HG03060 (cell line): ENCODE data around the gene GLIPR1.
"Not testable (repeated sequence)": the region's sequence is repeated elsewhere in the genome, so short reads cannot be mapped to it uniquely, and the experiment has no call there.

Experiments used
- ATAC-seq: cut with Tn5 transposase; IDR thresholded peaks from one replicate; pipeline ENCODE4 v1.9.1; 2021; ENCODE audit warnings: low read depth, moderate number of reproducible peaks; ENCODE audit not compliant: unreplicated experiment

GLIPR1 gene

GRCh38 chr12:75471902-75472890 lies 8.4 kb upstream of the GLIPR1 start:
- no peak for ATAC-seq

GRCh38 chr12:75474116-75474515 lies 6.4 kb upstream of the GLIPR1 start:
- ATAC-seq = no peak

GRCh38 chr12:75476071-75476470 lies 4.5 kb upstream of the GLIPR1 start:
- ATAC-seq = no peak

- ATAC-seq = no peak
These were observed 3.4 kb upstream of the GLIPR1 start for GRCh38 chr12:75477137-75477536.

- ATAC-seq = peak; percentile 21
These were observed 2.3 kb upstream of the GLIPR1 start for GRCh38 chr12:75478116-75478794.

- no peak for ATAC-seq
These were observed 543 bp upstream of the GLIPR1 start for GRCh38 chr12:75479963-75480461.

- no peak for ATAC-seq
These were observed 604 bp downstream of the GLIPR1 start for GRCh38 chr12:75481013-75481705.

GRCh38 chr12:75481774-75482173 lies 1.2 kb downstream of the GLIPR1 start:
- no peak for ATAC-seq

- ATAC-seq = no peak
These were observed 2.1 kb downstream of the GLIPR1 start for GRCh38 chr12:75482646-75483045.

GRCh38 chr12:75483431-75483830 lies 2.9 kb downstream of the GLIPR1 start:
- no peak for ATAC-seq

- ATAC-seq = not testable (repeated sequence)
These were observed 3.9 kb downstream of the GLIPR1 start for GRCh38 chr12:75484450-75484849.

GRCh38 chr12:75487308-75487707 lies 6.8 kb downstream of the GLIPR1 start:
- no peak for ATAC-seq

GRCh38 chr12:75488553-75488952 lies 8.0 kb downstream of the GLIPR1 start:
- ATAC-seq = no peak

- ATAC-seq = no peak
These were observed 8.6 kb downstream of the GLIPR1 start for GRCh38 chr12:75489187-75489586.

GRCh38 chr12:75489613-75490210 lies 9.2 kb downstream of the GLIPR1 start:
- ATAC-seq = no peak

GRCh38 chr12:75491169-75491568 lies 10.6 kb downstream of the GLIPR1 start:
- no peak for ATAC-seq

GRCh38 chr12:75503459-75503858 lies 22.9 kb downstream of the GLIPR1 start:
- ATAC-seq = no peak

- ATAC-seq = no peak
These were observed 23.3 kb downstream of the GLIPR1 start for GRCh38 chr12:75503866-75504265.

- no peak for ATAC-seq
These were observed 25.3 kb downstream of the GLIPR1 start for GRCh38 chr12:75505706-75506312.

GRCh38 chr12:75507086-75507485 lies 26.5 kb downstream of the GLIPR1 start:
- no peak for ATAC-seq
